CD8-positive, alpha-beta memory T cell (primary cell): ENCODE results near the gene TENM4. TPM values are rescaled to one million over a fixed set of nuclear protein-coding genes. Genes with fewer than 3 reads are reported as not detected.

Experiments used
- CTCF ChIA-PET: fragments of 350-600 bp; sonication (Branson Sonifier 250); formaldehyde crosslinking; loops from one replicate; lab custom pipeline; 2021; ENCODE audit warnings: antibody characterized with exemption; lab: Charles Lee
- POLR2A ChIA-PET: fragments of 350-600 bp; sonication (Branson Sonifier 250); formaldehyde crosslinking; loops from one replicate; lab custom pipeline; 2021; ENCODE audit warnings: antibody characterized with exemption; lab: Charles Lee
- DNase-seq, 5 donors: peaks; one replicate each; pipeline versions ENCODE4 v3.0.0 to v3.0.0-alpha.2; 2020 to 2022; ENCODE audit warnings: mixed read lengths in 1 of 5
- H3K27ac ChIP-seq: one replicate; pipeline ENCODE4 v1.7.0; 2013; ENCODE audit warnings: low read depth, mild to moderate bottlenecking, low read length, moderate library complexity
- H3K27me3 ChIP-seq: 2 replicates; pipeline ENCODE4 v1.7.0; 2013; ENCODE audit warnings: low read length, mild to moderate bottlenecking; ENCODE audit not compliant: insufficient read depth, poor library complexity, severe bottlenecking
- H3K36me3 ChIP-seq: 2 replicates; pipeline ENCODE4 v1.7.0; 2013; ENCODE audit warnings: mild to moderate bottlenecking, low read length, moderate library complexity; ENCODE audit not compliant: insufficient read depth
- H3K4me1 ChIP-seq: 2 replicates; pipeline ENCODE4 v1.7.0; 2013; ENCODE audit warnings: mild to moderate bottlenecking, low read length, moderate library complexity; ENCODE audit not compliant: insufficient read depth
- H3K4me3 ChIP-seq: 2 replicates; pipeline ENCODE4 v1.7.0; 2013; ENCODE audit warnings: mild to moderate bottlenecking, low read length
- H3K9me3 ChIP-seq: 2 replicates; pipeline ENCODE4 v1.7.0; 2013; ENCODE audit warnings: mild to moderate bottlenecking, low read length
- H3K27ac Mint-ChIP-seq, 8 donors: one replicate each; pipeline ENCODE4 v1.8.0; 2020 to 2021; ENCODE audit warnings: mixed read lengths in 8 of 8, mild to moderate bottlenecking in 6 of 8, inconsistent platforms in 3 of 8, moderate library complexity in 3 of 8
- H3K27me3 Mint-ChIP-seq, 2 donors: one replicate each; pipeline ENCODE4 v1.8.0; 2020 to 2021; ENCODE audit warnings: mixed read lengths in 2 of 2, mild to moderate bottlenecking in 1 of 2, moderate library complexity in 1 of 2
- H3K36me3 Mint-ChIP-seq, 3 donors: one replicate each; pipeline ENCODE4 v1.8.0; 2020 to 2021; ENCODE audit warnings: mixed read lengths in 3 of 3, inconsistent platforms in 1 of 3, mild to moderate bottlenecking in 1 of 3
- H3K4me1 Mint-ChIP-seq, 3 donors: one replicate each; pipeline ENCODE4 v1.8.0; 2020 to 2021; ENCODE audit warnings: mixed read lengths in 3 of 3, inconsistent platforms in 1 of 3, mild to moderate bottlenecking in 1 of 3
- H3K4me3 Mint-ChIP-seq, 7 donors: one replicate each; pipeline ENCODE4 v1.8.0; 2020 to 2021; ENCODE audit warnings: mixed read lengths in 7 of 7, mild to moderate bottlenecking in 6 of 7, moderate library complexity in 4 of 7, inconsistent platforms in 2 of 7
- H3K9me3 Mint-ChIP-seq, 5 donors: one replicate each; pipeline ENCODE4 v1.8.0; 2020 to 2022; ENCODE audit warnings: mixed read lengths in 5 of 5, mild to moderate bottlenecking in 3 of 5, moderate library complexity in 2 of 5, inconsistent platforms in 1 of 5
- polyA plus RNA-seq: library from polyadenylated mRNA; unstranded; fragments of 300-500 nt; fragmentation: Illumina TruSeq; gene quantifications from one replicate; pipeline ENCODE4 v1.2.3, GENCODE V29; 2021
- total RNA-seq, 2 experiments: library from RNA; stranded (reverse); gene quantifications; one replicate each; pipeline ENCODE4 v1.2.3, GENCODE V29; 2021

The TENM4 gene
- total and polyA plus RNA-seq, 3 experiments from 2014 or later = not detected

GRCh38 chr11:78835646-78836045 is 605.2 kb downstream of the TENM4 start:
- no peak overlapping the region for H3K4me3 ChIP-seq
- no peak for DNase-seq
- no peaks in the 10 kb centered on the region for H3K9me3 ChIP-seq
- no peak overlapping the region for H3K27ac ChIP-seq
- ChIA-PET POLR2A (no interaction called here), CTCF (no interaction called here)
- no peaks in the 10 kb centered on the region for H3K4me1 ChIP-seq
- Mint-ChIP-seq H3K27ac (peak overlapping the region in 1 of 8 donors; percentile 48), H3K9me3 (no peaks in the 10 kb centered on the region), H3K4me3 (no peak overlapping the region), H3K4me1 (no peaks in the 10 kb centered on the region), H3K27me3 (peaks cover 0 to 3% of the 10 kb centered on the region in 2 donors), H3K36me3 (no peaks in the 10 kb centered on the region)
- H3K36me3 ChIP-seq = no peaks in the 10 kb centered on the region
- H3K27me3 ChIP-seq = no peaks in the 10 kb centered on the region

GRCh38 chr11:78834886-78835285 is 605.9 kb downstream of the TENM4 start:
- no peak for DNase-seq
- Mint-ChIP-seq H3K27ac (no peak overlapping the region), H3K36me3 (no peaks in the 10 kb centered on the region), H3K4me3 (no peak overlapping the region), H3K9me3 (no peaks in the 10 kb centered on the region), H3K4me1 (no peaks in the 10 kb centered on the region), H3K27me3 (no peaks in the 10 kb centered on the region)
- Histone ChIP-seq H3K4me3 (no peak overlapping the region), H3K36me3 (no peaks in the 10 kb centered on the region), H3K9me3 (no peaks in the 10 kb centered on the region), H3K27ac (no peak overlapping the region), H3K4me1 (no peaks in the 10 kb centered on the region), H3K27me3 (no peaks in the 10 kb centered on the region)
- ChIA-PET POLR2A (no interaction called here), CTCF (no interaction called here)

DNA sequence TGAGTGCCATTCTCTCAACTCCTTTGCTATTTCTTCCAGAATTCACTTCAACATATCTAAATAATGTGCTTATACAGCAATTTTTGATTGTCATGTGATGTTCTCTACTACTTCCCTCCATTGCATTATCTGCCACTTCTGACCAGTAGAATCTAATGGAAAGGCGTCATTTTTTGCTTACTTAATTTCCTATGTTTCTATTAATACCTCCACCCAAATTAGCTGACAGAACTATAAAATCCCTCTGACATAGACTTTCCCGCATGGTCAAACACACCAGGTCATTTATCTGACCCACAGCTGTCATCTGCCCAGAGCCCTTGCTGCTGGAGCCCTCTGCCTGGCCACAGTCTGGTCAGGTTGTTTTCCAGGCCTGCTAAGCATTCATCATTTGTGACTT is 607.6 kb downstream of the TENM4 start:
- H3K9me3 ChIP-seq = no peaks in the 10 kb centered on the region
- Mint-ChIP-seq H3K4me1 (no peaks in the 10 kb centered on the region), H3K4me3 (no peak overlapping the region), H3K27me3 (peaks cover 0 to under 1% of the 10 kb centered on the region in 2 donors), H3K36me3 (no peaks in the 10 kb centered on the region), H3K27ac (no peak overlapping the region), H3K9me3 (no peaks in the 10 kb centered on the region)
- H3K27ac ChIP-seq = no peak overlapping the region
- no peaks in the 10 kb centered on the region for H3K27me3 ChIP-seq
- POLR2A ChIA-PET = no interaction called here
- no peak overlapping the region for H3K4me3 ChIP-seq
- no peaks in the 10 kb centered on the region for H3K36me3 ChIP-seq
- H3K4me1 ChIP-seq = no peaks in the 10 kb centered on the region
- CTCF ChIA-PET = no interaction called here
- no peak for DNase-seq

- no peaks in the 10 kb centered on the region for H3K27me3 ChIP-seq
- no peaks in the 10 kb centered on the region for H3K36me3 Mint-ChIP-seq
Observed at GRCh38 chr11:78832226-78832947, 608.4 kb downstream of the TENM4 start.

GRCh38 chr11:78831571-78831970 is 609.3 kb downstream of the TENM4 start:
- H3K4me1 ChIP-seq = no peaks in the 10 kb centered on the region
- no peak overlapping the region for H3K4me3 Mint-ChIP-seq
- no peaks in the 10 kb centered on the region for H3K9me3 Mint-ChIP-seq
- ChIA-PET POLR2A (no interaction called here), CTCF (no interaction called here)
- H3K27ac Mint-ChIP-seq = no peak overlapping the region
- H3K4me1 Mint-ChIP-seq = no peaks in the 10 kb centered on the region
- H3K27ac ChIP-seq = no peak overlapping the region
- H3K27me3 ChIP-seq = no peaks in the 10 kb centered on the region
- DNase-seq = no peak
- H3K9me3 ChIP-seq = no peaks in the 10 kb centered on the region
- H3K27me3 Mint-ChIP-seq = peaks cover 0 to 6% of the 10 kb centered on the region in 2 donors
- H3K36me3 Mint-ChIP-seq = no peaks in the 10 kb centered on the region
- no peaks in the 10 kb centered on the region for H3K36me3 ChIP-seq
- H3K4me3 ChIP-seq = no peak overlapping the region

More at GRCh38 chr11:78832226-78832947, 608.4 kb downstream of the TENM4 start:
- Histone ChIP-seq H3K9me3 (no peaks in the 10 kb centered on the region), H3K4me1 (no peaks in the 10 kb centered on the region), H3K36me3 (no peaks in the 10 kb centered on the region), H3K27ac (no peak overlapping the region), H3K4me3 (no peak overlapping the region)
- Mint-ChIP-seq H3K27ac (no peak overlapping the region), H3K4me1 (no peaks in the 10 kb centered on the region), H3K9me3 (no peaks in the 10 kb centered on the region), H3K4me3 (no peak overlapping the region), H3K27me3 (peaks cover 0 to 6% of the 10 kb centered on the region in 2 donors)
- POLR2A ChIA-PET = no interaction called here
- CTCF ChIA-PET = no interaction called here
- DNase-seq = no peak

GRCh38 chr11:78830277-78830819 is 610.5 kb downstream of the TENM4 start:
- H3K27me3 Mint-ChIP-seq = peaks cover 0 to 6% of the 10 kb centered on the region in 2 donors

GRCh38 chr11:78829146-78829545 is 611.7 kb downstream of the TENM4 start:
- H3K4me3 Mint-ChIP-seq = no peak overlapping the region
- no peak for DNase-seq
- Histone ChIP-seq H3K27me3 (no peaks in the 10 kb centered on the region), H3K4me3 (no peak overlapping the region), H3K4me1 (no peaks in the 10 kb centered on the region), H3K9me3 (no peaks in the 10 kb centered on the region), H3K27ac (no peak overlapping the region), H3K36me3 (no peaks in the 10 kb centered on the region)
- no peaks in the 10 kb centered on the region for H3K9me3 Mint-ChIP-seq
- H3K36me3 Mint-ChIP-seq = no peaks in the 10 kb centered on the region
- CTCF ChIA-PET = no interaction called here
- peak overlapping the region in 1 of 8 donors; percentile 86 for H3K27ac Mint-ChIP-seq
- no peaks in the 10 kb centered on the region for H3K4me1 Mint-ChIP-seq
- H3K27me3 Mint-ChIP-seq = peaks cover 0 to 6% of the 10 kb centered on the region in 2 donors
- POLR2A ChIA-PET = no interaction called here

More at GRCh38 chr11:78830277-78830819, 610.5 kb downstream of the TENM4 start:
- Histone ChIP-seq H3K27me3 (no peaks in the 10 kb centered on the region), H3K9me3 (no peaks in the 10 kb centered on the region), H3K27ac (no peak overlapping the region), H3K4me3 (no peak overlapping the region), H3K36me3 (no peaks in the 10 kb centered on the region), H3K4me1 (no peaks in the 10 kb centered on the region)
- H3K36me3 Mint-ChIP-seq = no peaks in the 10 kb centered on the region
- H3K9me3 Mint-ChIP-seq = no peaks in the 10 kb centered on the region
- H3K4me3 Mint-ChIP-seq = no peak overlapping the region
- ChIA-PET POLR2A (no interaction called here), CTCF (no interaction called here)
- H3K27ac Mint-ChIP-seq = no peak overlapping the region
- no peaks in the 10 kb centered on the region for H3K4me1 Mint-ChIP-seq
- no peak for DNase-seq

DNA sequence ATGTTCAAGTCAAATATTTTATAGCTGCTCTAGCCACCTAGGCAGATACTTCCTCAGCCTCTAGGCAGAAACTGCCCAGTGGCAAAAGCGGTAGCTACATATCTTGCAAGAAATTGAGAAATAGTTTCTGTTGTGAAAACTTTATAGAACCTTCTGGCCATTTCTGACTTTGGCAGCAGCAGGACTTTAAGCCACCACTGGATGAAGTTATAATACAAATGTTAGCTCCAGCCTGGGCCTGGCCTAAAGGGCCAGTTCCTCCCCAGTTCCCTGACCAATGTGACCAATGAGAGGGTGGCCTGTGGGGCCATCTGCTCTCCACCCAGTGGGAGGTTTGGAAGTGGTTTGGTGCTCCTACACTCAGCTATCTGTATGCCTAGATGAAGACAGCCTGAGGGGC is 612.2 kb downstream of the TENM4 start:
- Histone ChIP-seq H3K27me3 (no peaks in the 10 kb centered on the region), H3K4me1 (no peaks in the 10 kb centered on the region), H3K4me3 (no peak overlapping the region), H3K36me3 (no peaks in the 10 kb centered on the region), H3K27ac (no peak overlapping the region), H3K9me3 (no peaks in the 10 kb centered on the region)
- Mint-ChIP-seq H3K27me3 (peaks cover 0 to 6% of the 10 kb centered on the region in 2 donors), H3K4me3 (no peak overlapping the region), H3K27ac (peak overlapping the region in 1 of 8 donors; percentile 86), H3K36me3 (no peaks in the 10 kb centered on the region), H3K9me3 (no peaks in the 10 kb centered on the region), H3K4me1 (no peaks in the 10 kb centered on the region)
- DNase-seq = no peak
- ChIA-PET POLR2A (no interaction called here), CTCF (no interaction called here)
